Stimulated activated naive CD8-positive, alpha-beta T cell treated with anti-CD3 and anti-CD28 coated beads, Interleukin-15, Interleukin-2, amounts not matched to agents 100 U/mL and 50 U/mL, for 24 hours (primary cell): ENCODE data around the gene CYLC2.

Experiments
- ATAC-seq: fragments of 150-1000 bp; cut with Tn5 transposase; one replicate; pipeline ENCODE4 v1.10.0; 2021
- DNase-seq: peaks from one replicate; pipeline ENCODE4 v3.0.0; 2021

The CYLC2 gene

GRCh38 chr9:102995033-102995432, at the start of gene CYLC2:
TSS of gene CYLC2 (plus strand) at chr9:102995333. CDS start at chr9:102995381, 48 bp downstream.
- DNase-seq: no peak
- no peak for ATAC-seq

GRCh38 chr9:102950346-102950745, 44.8 kb upstream of the CYLC2 start:
- ATAC-seq: no peak
- DNase-seq: no peak

DNA sequence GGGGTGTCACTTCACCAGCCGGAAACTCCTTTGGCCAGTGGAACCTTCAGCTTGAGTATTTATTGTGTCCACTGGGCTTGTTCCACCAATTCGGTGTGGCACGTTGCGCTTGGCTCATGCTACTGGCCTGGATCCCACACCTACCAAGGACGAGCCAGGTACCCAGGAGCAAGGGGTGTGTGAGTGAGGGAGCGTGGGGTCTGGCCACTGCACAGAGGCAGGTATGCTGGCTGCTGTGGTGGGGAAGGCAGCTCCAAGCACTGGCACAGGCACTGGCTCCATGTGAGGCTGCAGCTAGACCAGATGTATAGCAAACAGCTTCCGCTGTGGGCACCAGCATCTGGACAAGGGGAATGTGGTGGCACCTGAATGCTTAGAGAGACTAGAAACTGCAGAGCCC, 28.1 kb upstream of the CYLC2 start:
- DNase-seq: no peak
- ATAC-seq: no peak

DNA sequence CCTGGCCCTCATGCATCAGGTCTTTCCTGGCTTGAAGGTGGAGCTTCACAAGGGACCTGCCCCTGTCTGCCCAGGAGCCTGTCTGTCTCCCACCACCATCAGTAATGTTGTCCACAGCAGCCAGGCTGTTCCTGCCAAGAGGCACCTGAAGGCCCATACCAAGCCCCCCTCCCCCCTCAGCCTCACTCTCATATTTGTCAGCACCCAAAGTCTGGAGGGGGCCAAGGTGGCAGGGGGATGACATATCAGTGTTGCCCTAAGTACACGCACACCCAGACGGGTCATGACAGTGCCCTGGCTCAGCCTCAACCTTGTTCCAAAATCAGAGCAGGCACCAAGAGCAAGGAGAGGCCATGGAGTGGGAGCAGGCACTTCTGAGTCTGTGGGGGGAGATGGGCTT, 27.2 kb upstream of the CYLC2 start:
- ATAC-seq: no peak

DNA sequence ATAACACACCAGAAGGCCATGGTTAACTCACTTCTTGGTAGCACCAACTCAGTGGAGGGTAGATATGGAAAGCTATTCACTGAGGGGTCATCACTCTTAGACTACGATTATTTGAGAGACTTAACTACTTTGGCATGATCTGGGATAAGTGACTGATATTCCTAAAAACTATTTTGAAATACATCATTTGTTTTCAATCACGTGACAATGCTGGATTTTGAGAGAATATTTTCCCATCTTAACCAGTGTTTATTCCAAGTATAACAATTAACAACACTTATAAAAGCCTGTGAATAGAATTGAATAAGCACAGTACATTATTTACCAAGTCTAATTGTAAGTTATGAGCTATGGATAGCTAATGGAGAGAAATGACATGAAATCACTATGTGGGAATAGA, 22.4 kb upstream of the CYLC2 start:
- DNase-seq (no peak), ATAC-seq (no peak)

More for the DNA sequence above, 27.2 kb upstream of the CYLC2 start:
- no peak for DNase-seq

DNA sequence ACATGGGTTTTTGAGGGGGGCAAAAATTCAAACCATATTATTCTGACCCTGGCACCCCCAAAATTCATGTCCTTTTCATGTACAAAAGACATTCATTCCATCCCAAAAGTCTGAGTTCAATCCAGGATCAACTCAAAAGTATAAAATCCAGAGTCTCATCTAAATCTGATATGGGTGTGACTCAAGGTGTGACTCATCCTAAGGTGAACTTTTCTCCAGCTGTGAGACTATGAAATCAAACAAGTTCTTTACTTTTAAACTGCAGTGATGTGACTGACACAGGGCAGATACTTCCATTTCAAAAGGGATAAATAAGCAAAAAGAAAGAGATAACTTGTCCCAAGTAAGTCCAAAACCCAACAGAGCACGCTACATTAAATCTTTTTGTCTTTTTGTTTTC, 20.6 kb upstream of the CYLC2 start:
- DNase-seq (no peak), ATAC-seq (no peak)

DNA sequence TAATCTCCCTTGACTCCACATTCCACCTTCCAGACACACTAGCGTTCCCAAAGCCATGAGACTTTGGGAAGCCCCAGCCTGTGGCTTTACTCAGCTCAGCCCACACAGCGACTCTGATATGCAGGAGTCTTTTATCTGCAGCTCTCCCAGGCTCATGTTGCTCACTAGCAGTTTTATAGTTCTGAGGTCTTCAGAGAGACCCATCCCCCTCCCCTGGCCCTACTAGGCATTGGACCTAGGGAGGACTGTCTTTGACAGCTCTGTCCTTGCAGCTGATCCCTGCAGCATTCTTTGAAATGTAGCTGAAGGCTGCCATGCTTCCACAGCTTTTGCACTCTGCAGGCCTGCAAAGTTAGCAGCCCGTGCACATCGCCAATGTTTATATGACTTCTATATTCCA, 19.9 kb upstream of the CYLC2 start:
- ATAC-seq (no peak), DNase-seq (no peak)

GRCh38 chr9:102985162-102985895, 9.8 kb upstream of the CYLC2 start:
- DNase-seq (no peak), ATAC-seq (no peak)

DNA sequence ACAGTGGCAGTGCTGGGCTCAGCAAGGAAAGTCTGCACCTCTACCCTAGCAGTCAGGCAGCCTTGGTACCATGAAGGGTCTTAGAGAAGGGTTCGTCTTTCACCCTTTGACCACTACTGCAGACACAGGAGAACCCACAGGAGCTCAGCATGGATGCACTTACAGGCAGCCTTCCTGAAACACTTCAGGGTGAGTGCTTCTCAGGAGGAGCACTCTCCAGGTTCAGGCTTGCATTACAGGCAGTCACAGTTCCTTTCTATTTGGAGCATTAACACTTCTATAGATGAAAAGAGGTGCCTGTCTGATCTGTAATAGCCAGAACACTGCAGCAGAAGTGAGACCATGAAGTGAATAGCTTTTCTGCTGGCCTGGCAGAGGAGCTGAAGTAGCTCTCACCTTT, 8.7 kb upstream of the CYLC2 start:
- DNase-seq: no peak
- ATAC-seq: no peak

GRCh38 chr9:103003689-103004088, 8.6 kb downstream of the CYLC2 start:
- no peak for ATAC-seq

GRCh38 chr9:103014242-103014641, 19.1 kb downstream of the CYLC2 start:
- no peak for ATAC-seq

More at GRCh38 chr9:103003689-103004088, 8.6 kb downstream of the CYLC2 start:
- no peak for DNase-seq

DNA sequence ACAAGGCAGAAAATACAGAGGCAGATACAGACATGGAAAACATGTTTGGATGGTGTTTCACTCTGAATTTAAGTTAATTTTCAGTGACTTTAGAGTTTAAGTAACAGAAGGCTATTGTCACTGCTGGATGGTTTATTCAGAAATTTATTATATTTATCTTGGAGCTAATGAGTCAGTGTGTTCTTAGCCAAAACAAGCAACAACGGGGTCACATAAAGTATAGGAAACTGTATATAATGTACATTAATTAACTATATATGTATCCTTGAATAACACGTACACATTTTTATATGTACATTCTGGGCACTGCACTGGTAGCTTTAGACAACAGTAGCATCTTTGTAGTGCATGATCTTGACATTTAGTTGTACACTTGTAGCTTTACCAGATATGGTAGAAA, 30.7 kb downstream of the CYLC2 start:
- no peak for DNase-seq
- ATAC-seq: no peak

More at GRCh38 chr9:103014242-103014641, 19.1 kb downstream of the CYLC2 start:
- DNase-seq: no peak

- no peak for DNase-seq
- ATAC-seq: no peak
Observed at GRCh38 chr9:103037508-103038477, 42.7 kb downstream of the CYLC2 start.

DNA sequence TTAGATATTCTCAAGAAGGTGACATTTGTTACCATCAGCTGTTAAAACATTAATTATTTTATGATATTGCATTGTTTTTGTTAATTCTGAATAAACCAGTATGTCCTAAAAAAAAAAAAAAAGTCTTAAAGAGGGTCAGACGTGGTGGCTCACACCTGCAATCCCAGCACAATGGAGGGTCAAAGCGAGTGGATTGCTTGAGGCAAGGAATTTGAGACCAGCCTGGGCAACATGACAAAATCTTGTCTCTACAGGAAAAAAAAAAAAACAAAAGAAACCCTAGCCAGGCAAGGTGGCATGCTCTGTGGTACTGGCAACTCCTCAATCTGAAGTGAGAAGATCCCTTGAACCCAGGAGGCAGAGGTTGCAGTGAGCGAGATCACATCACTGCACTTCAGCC, 46.8 kb downstream of the CYLC2 start:
- DNase-seq (no peak), ATAC-seq (no peak)
